ENCODE data around the gene SLC12A3.

SLC12A3 gene

GRCh38 chr16:56950881-56951771 lies 86.1 kb downstream of the SLC12A3 start:
- Histone ChIP-seq H3K9me3 (ENCODE audit: insufficient read depth, low read length) (no peaks in the 10 kb centered on the region), H2AFZ (ENCODE audit: low read depth, low read length, severe bottlenecking) (peak overlapping the region; percentile 1), H3K9ac (ENCODE audit: low read length) (peak overlapping the region; percentile 24; the same call in 1 of the 2 replicates)

DNA sequence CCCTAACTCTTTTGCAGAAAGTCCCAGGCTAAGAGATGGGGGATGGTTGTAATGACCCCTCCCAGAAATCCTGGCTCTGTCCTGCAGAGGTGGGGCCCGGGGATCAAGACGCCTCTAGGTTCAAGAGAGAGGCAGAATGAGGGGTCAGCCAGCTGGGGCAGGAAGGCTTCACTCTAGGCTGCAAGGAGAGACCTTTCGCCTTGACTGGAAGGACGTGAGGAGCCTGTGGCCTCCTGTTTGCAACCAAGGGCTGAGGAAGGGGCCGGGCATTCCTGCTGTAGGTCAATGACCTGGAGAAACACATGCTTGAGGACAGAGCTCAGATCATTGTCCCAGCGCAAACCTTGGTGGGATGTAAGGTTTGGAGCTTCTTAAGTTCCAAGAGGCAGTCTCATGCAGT lies 88.0 kb downstream of the SLC12A3 start:
- Histone ChIP-seq H3K9ac (ENCODE audit: low read length) (no peak overlapping the region), H3K36me3 (ENCODE audit: low read length) (no peaks in the 10 kb centered on the region), H3K27ac (ENCODE audit: low read depth, low read length) (no peak overlapping the region), H3K4me3 (ENCODE audit: insufficient read depth, low read length, poor library complexity, severe bottlenecking) (no peak overlapping the region), H3K9me2 (replicated peaks; ENCODE audit: insufficient read depth, low read length) (no peaks in the 10 kb centered on the region), H4K20me1 (ENCODE audit: low read depth, low read length) (no peaks in the 10 kb centered on the region), H3K27me3 (ENCODE audit: low read length) (no peaks in the 10 kb centered on the region), H3F3A (ENCODE audit: insufficient read depth) (peaks cover 17% of the 10 kb centered on the region), H3K9me3 (ENCODE audit: insufficient read depth, low read length) (no peaks in the 10 kb centered on the region), H2AFZ (ENCODE audit: low read depth, low read length, severe bottlenecking) (no peak overlapping the region), H3K4me2 (ENCODE audit: low read depth, low read length, poor library complexity, severe bottlenecking) (no peak overlapping the region), H3K79me2 (ENCODE audit: insufficient read depth, low read length) (no peaks in the 10 kb centered on the region)
- no peak for TF ChIP-seq CTCF (IDR thresholded peaks at IDR 0.05; ENCODE audit: insufficient read depth, low read length, poor library complexity, severe bottlenecking)
- no peak for TF ChIP-seq EZH2phosphoT487 (conservative IDR thresholded peaks at IDR 0.05; ENCODE audit: low read length)

More at GRCh38 chr16:56950881-56951771, 86.1 kb downstream of the SLC12A3 start:
- no peaks in the 10 kb centered on the region for H3K36me3 ChIP-seq (ENCODE audit: low read length)
- H3K27me3 ChIP-seq (ENCODE audit: low read length) = no peaks in the 10 kb centered on the region
- H3K27ac ChIP-seq (ENCODE audit: low read depth, low read length) = peak overlapping the region; percentile 15
- no peaks in the 10 kb centered on the region for H4K20me1 ChIP-seq (ENCODE audit: low read depth, low read length)
- peaks cover 34% of the 10 kb centered on the region for H3F3A ChIP-seq (ENCODE audit: insufficient read depth)
- H3K4me3 ChIP-seq (ENCODE audit: insufficient read depth, low read length, poor library complexity, severe bottlenecking) = no peak overlapping the region
- H3K4me2 ChIP-seq (ENCODE audit: low read depth, low read length, poor library complexity, severe bottlenecking) = peak overlapping the region; percentile 23
- H3K79me2 ChIP-seq (ENCODE audit: insufficient read depth, low read length) = no peaks in the 10 kb centered on the region
- TF ChIP-seq CTCF (IDR thresholded peaks at IDR 0.05; ENCODE audit: insufficient read depth, low read length, poor library complexity, severe bottlenecking) (peak; percentile 79), EZH2phosphoT487 (conservative IDR thresholded peaks at IDR 0.05; ENCODE audit: low read length) (no peak)
- no peaks in the 10 kb centered on the region for H3K9me2 ChIP-seq (replicated peaks; ENCODE audit: insufficient read depth, low read length)

DNA sequence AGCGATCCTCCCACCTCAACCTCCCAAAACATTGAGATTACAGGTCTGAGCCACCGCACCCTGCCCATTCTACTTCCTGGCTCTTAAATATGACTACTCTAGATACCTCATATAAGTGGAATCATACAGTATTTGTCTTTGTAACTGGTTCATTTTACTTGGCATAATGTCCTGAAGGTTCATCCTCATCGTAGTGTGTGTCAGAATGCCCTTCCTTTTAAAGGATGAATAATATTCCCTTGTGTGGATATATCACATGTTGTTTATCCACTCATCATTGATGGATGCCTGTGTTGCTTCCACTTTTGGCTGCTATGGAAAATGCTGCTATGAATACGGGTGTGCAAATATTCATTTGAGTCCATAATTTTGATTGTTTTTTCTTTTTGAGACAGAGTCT lies 91.1 kb downstream of the SLC12A3 start:
- Histone ChIP-seq H3F3A (ENCODE audit: insufficient read depth) (peaks cover 7% of the 10 kb centered on the region; the same call in 1 of the 2 replicates), H3K36me3 (ENCODE audit: low read length) (no peaks in the 10 kb centered on the region), H3K4me2 (ENCODE audit: low read depth, low read length, poor library complexity, severe bottlenecking) (no peak overlapping the region), H3K9me2 (replicated peaks; ENCODE audit: insufficient read depth, low read length) (no peaks in the 10 kb centered on the region), H3K27ac (ENCODE audit: low read depth, low read length) (no peak overlapping the region), H3K9ac (ENCODE audit: low read length) (no peak overlapping the region), H3K27me3 (ENCODE audit: low read length) (no peaks in the 10 kb centered on the region), H2AFZ (ENCODE audit: low read depth, low read length, severe bottlenecking) (no peak overlapping the region), H3K4me3 (ENCODE audit: insufficient read depth, low read length, poor library complexity, severe bottlenecking) (no peak overlapping the region), H4K20me1 (ENCODE audit: low read depth, low read length) (no peaks in the 10 kb centered on the region), H3K9me3 (ENCODE audit: insufficient read depth, low read length) (no peaks in the 10 kb centered on the region), H3K79me2 (ENCODE audit: insufficient read depth, low read length) (no peaks in the 10 kb centered on the region)
- no peak for TF ChIP-seq EZH2phosphoT487 (conservative IDR thresholded peaks at IDR 0.05; ENCODE audit: low read length)
- no peak for TF ChIP-seq CTCF (IDR thresholded peaks at IDR 0.05; ENCODE audit: insufficient read depth, low read length, poor library complexity, severe bottlenecking)

Data from SU-DHL-6 (cell line).